ENCODE measurements around the gene SLC25A13. TPM values are rescaled to one million over a fixed set of nuclear protein-coding genes. Genes with fewer than 3 reads are reported as not detected.

The SLC25A13 gene
- total and polyA plus RNA-seq, 2 experiments from 2014 or later, result 4.8 to 19.1 TPM

- TF ChIP-seq EZH2 (IDR thresholded peaks at IDR 0.05; ENCODE audit: insufficient read depth, poor library complexity, severe bottlenecking) (no peak), EZH2phosphoT487 (IDR thresholded peaks at IDR 0.05; ENCODE audit: insufficient read depth, low read depth) (no peak)
- in situ Hi-C loops (cut with MboI), result no loop called here
Measured at GRCh38 chr7:96205665-96206064, 116.2 kb downstream of the SLC25A13 start.

GRCh38 chr7:96204601-96205000, 117.3 kb downstream of the SLC25A13 start:
- no peaks in the 10 kb centered on the region for H3K79me2 ChIP-seq (ENCODE audit: insufficient read depth)
- H3K4me2 ChIP-seq (ENCODE audit: unreplicated experiment), result no peak overlapping the region

More at GRCh38 chr7:96205665-96206064, 116.2 kb downstream of the SLC25A13 start:
- no peak for DNase-seq
- Histone ChIP-seq H3K9me2 (ENCODE audit: insufficient read depth) (no peaks in the 10 kb centered on the region), H2AFZ (no peak overlapping the region), H3K79me2 (ENCODE audit: insufficient read depth) (no peaks in the 10 kb centered on the region), H3K36me3 (ENCODE audit: low read depth) (no peaks in the 10 kb centered on the region), H3K27ac (no peak overlapping the region), H3K4me1 (ENCODE audit: insufficient read depth) (peaks cover 6% of the 10 kb centered on the region), H3K27me3 (replicated peaks; ENCODE audit: insufficient read depth) (no peaks in the 10 kb centered on the region), H3K9me3 (ENCODE audit: low read depth) (no peaks in the 10 kb centered on the region), H3F3A (ENCODE audit: insufficient read depth) (no peaks in the 10 kb centered on the region), H3K4me3 (no peak overlapping the region), H4K20me1 (ENCODE audit: insufficient read depth) (no peaks in the 10 kb centered on the region), H3K9ac (no peak overlapping the region), H3K4me2 (ENCODE audit: unreplicated experiment) (no peak overlapping the region)
- WGBS, 2 experiments (ENCODE audit: low coverage in 1 of 2, low lambda C conversion rate in 2 of 2, missing lambda C conversion rate in 2 of 2), result 95 to 100% methylated on average over 2 of the region's 2 CpGs

GRCh38 chr7:96203786-96204185, 118.1 kb downstream of the SLC25A13 start:
- Histone ChIP-seq H3K9me3 (ENCODE audit: low read depth) (no peaks in the 10 kb centered on the region), H3F3A (ENCODE audit: insufficient read depth) (no peaks in the 10 kb centered on the region), H3K9ac (no peak overlapping the region), H3K4me3 (no peak overlapping the region), H2AFZ (no peak overlapping the region), H3K27ac (no peak overlapping the region), H3K36me3 (ENCODE audit: low read depth) (no peaks in the 10 kb centered on the region), H3K4me2 (ENCODE audit: unreplicated experiment) (no peak overlapping the region), H3K4me1 (ENCODE audit: insufficient read depth) (peaks cover 21% of the 10 kb centered on the region), H4K20me1 (ENCODE audit: insufficient read depth) (no peaks in the 10 kb centered on the region), H3K9me2 (ENCODE audit: insufficient read depth) (no peaks in the 10 kb centered on the region), H3K79me2 (ENCODE audit: insufficient read depth) (no peaks in the 10 kb centered on the region), H3K27me3 (replicated peaks; ENCODE audit: insufficient read depth) (no peaks in the 10 kb centered on the region)
- in situ Hi-C loops (cut with MboI), result no loop called here
- no peak for TF ChIP-seq EZH2phosphoT487 (IDR thresholded peaks at IDR 0.05; ENCODE audit: insufficient read depth, low read depth)
- no peak for TF ChIP-seq EZH2 (IDR thresholded peaks at IDR 0.05; ENCODE audit: insufficient read depth, poor library complexity, severe bottlenecking)
- WGBS, 2 experiments (ENCODE audit: low coverage in 1 of 2, low lambda C conversion rate in 2 of 2, missing lambda C conversion rate in 2 of 2), result 97 to 100% methylated on average over 3 of the region's 3 CpGs
- no peak for DNase-seq

More at GRCh38 chr7:96204601-96205000, 117.3 kb downstream of the SLC25A13 start:
- WGBS, 2 experiments (ENCODE audit: low coverage in 1 of 2, low lambda C conversion rate in 2 of 2, missing lambda C conversion rate in 2 of 2), result 85 to 91% methylated on average over 3 of the region's 3 CpGs
- Histone ChIP-seq H4K20me1 (ENCODE audit: insufficient read depth) (no peaks in the 10 kb centered on the region), H3K9ac (no peak overlapping the region), H3K4me3 (no peak overlapping the region), H3K4me1 (ENCODE audit: insufficient read depth) (peaks cover 16% of the 10 kb centered on the region), H3K9me2 (ENCODE audit: insufficient read depth) (no peaks in the 10 kb centered on the region), H3K27me3 (replicated peaks; ENCODE audit: insufficient read depth) (no peaks in the 10 kb centered on the region), H3K9me3 (ENCODE audit: low read depth) (no peaks in the 10 kb centered on the region), H3K27ac (no peak overlapping the region), H3K36me3 (ENCODE audit: low read depth) (no peaks in the 10 kb centered on the region), H2AFZ (no peak overlapping the region), H3F3A (ENCODE audit: insufficient read depth) (no peaks in the 10 kb centered on the region)
- DNase-seq, result no peak
- TF ChIP-seq EZH2 (IDR thresholded peaks at IDR 0.05; ENCODE audit: insufficient read depth, poor library complexity, severe bottlenecking) (no peak), EZH2phosphoT487 (IDR thresholded peaks at IDR 0.05; ENCODE audit: insufficient read depth, low read depth) (no peak)
- in situ Hi-C loops (cut with MboI), result no loop called here

- 100% methylated on average over 2 of the region's 2 CpGs for WGBS, 2 experiments (ENCODE audit: low coverage in 1 of 2, low lambda C conversion rate in 2 of 2, missing lambda C conversion rate in 2 of 2)
- in situ Hi-C loops (cut with MboI), result no loop called here
- no peak for TF ChIP-seq EZH2phosphoT487 (IDR thresholded peaks at IDR 0.05; ENCODE audit: insufficient read depth, low read depth)
- no peak for TF ChIP-seq EZH2 (IDR thresholded peaks at IDR 0.05; ENCODE audit: insufficient read depth, poor library complexity, severe bottlenecking)
Measured at GRCh38 chr7:96202102-96202501, 119.8 kb downstream of the SLC25A13 start.

GRCh38 chr7:96200740-96201139, 121.2 kb downstream of the SLC25A13 start:
- H3K9ac ChIP-seq, result no peak overlapping the region
- no peak for TF ChIP-seq EZH2 (IDR thresholded peaks at IDR 0.05; ENCODE audit: insufficient read depth, poor library complexity, severe bottlenecking)
- no peaks in the 10 kb centered on the region for H3K9me2 ChIP-seq (ENCODE audit: insufficient read depth)
- peak overlapping the region; percentile 9 for H3K4me2 ChIP-seq (ENCODE audit: unreplicated experiment)
- no peaks in the 10 kb centered on the region for H3K36me3 ChIP-seq (ENCODE audit: low read depth)
- in situ Hi-C loops (cut with MboI), result no loop called here
- H3F3A ChIP-seq (ENCODE audit: insufficient read depth), result no peaks in the 10 kb centered on the region
- H3K79me2 ChIP-seq (ENCODE audit: insufficient read depth), result no peaks in the 10 kb centered on the region
- H4K20me1 ChIP-seq (ENCODE audit: insufficient read depth), result no peaks in the 10 kb centered on the region
- no peak overlapping the region for H2AFZ ChIP-seq
- H3K4me3 ChIP-seq, result no peak overlapping the region
- H3K27ac ChIP-seq, result no peak overlapping the region
- 10 to 24% methylated on average over 1 of the region's 1 CpG for WGBS, 2 experiments (ENCODE audit: low coverage in 1 of 2, low lambda C conversion rate in 2 of 2, missing lambda C conversion rate in 2 of 2)
- H3K4me1 ChIP-seq (ENCODE audit: insufficient read depth), result peaks cover 21% of the 10 kb centered on the region
- no peaks in the 10 kb centered on the region for H3K27me3 ChIP-seq (replicated peaks; ENCODE audit: insufficient read depth)
- peak; percentile 40 for DNase-seq
- no peaks in the 10 kb centered on the region for H3K9me3 ChIP-seq (ENCODE audit: low read depth)

More at GRCh38 chr7:96202102-96202501, 119.8 kb downstream of the SLC25A13 start:
- H3K4me3 ChIP-seq, result no peak overlapping the region
- DNase-seq, result no peak
- no peak overlapping the region for H3K9ac ChIP-seq
- H3F3A ChIP-seq (ENCODE audit: insufficient read depth), result no peaks in the 10 kb centered on the region
- no peaks in the 10 kb centered on the region for H4K20me1 ChIP-seq (ENCODE audit: insufficient read depth)
- peaks cover 21% of the 10 kb centered on the region for H3K4me1 ChIP-seq (ENCODE audit: insufficient read depth)
- H3K27ac ChIP-seq, result no peak overlapping the region
- H3K79me2 ChIP-seq (ENCODE audit: insufficient read depth), result no peaks in the 10 kb centered on the region
- no peak overlapping the region for H3K4me2 ChIP-seq (ENCODE audit: unreplicated experiment)
- H3K36me3 ChIP-seq (ENCODE audit: low read depth), result no peaks in the 10 kb centered on the region
- no peaks in the 10 kb centered on the region for H3K27me3 ChIP-seq (replicated peaks; ENCODE audit: insufficient read depth)
- H3K9me2 ChIP-seq (ENCODE audit: insufficient read depth), result no peaks in the 10 kb centered on the region
- H3K9me3 ChIP-seq (ENCODE audit: low read depth), result no peaks in the 10 kb centered on the region
- no peak overlapping the region for H2AFZ ChIP-seq
